Measurements from ENCODE around the gene CLASP1. TPM values are rescaled to one million over a fixed set of nuclear protein-coding genes. Genes with fewer than 3 reads are reported as not detected.

The CLASP1 gene
- total and polyA plus RNA-seq, 2 experiments from 2014 or later = 16.6 to 56.3 TPM

GRCh38 chr2:121431214-121431613, 218.0 kb downstream of the CLASP1 start:
- Histone ChIP-seq H3K4me1 (ENCODE audit: insufficient read depth) (no peaks in the 10 kb centered on the region), H3K79me2 (replicated peaks; ENCODE audit: insufficient read depth) (no peaks in the 10 kb centered on the region), H3K9me2 (ENCODE audit: insufficient read depth) (no peaks in the 10 kb centered on the region), H3K4me3 (no peak overlapping the region), H3K36me3 (ENCODE audit: insufficient read depth) (no peaks in the 10 kb centered on the region; the same call in 1 of the 2 replicates), H3K27me3 (ENCODE audit: insufficient read depth) (no peaks in the 10 kb centered on the region), H2AFZ (no peak overlapping the region), H3K27ac (ENCODE audit: low read depth) (no peak overlapping the region), H3K4me2 (no peak overlapping the region), H3F3A (replicated peaks; ENCODE audit: low read depth) (no peaks in the 10 kb centered on the region), H4K20me1 (replicated peaks; ENCODE audit: insufficient read depth) (no peaks in the 10 kb centered on the region)
- ATAC-seq (no peak), DNase-seq (ENCODE audit: low spot score) (no peak)
- Mint-ChIP-seq H3K4me3 (no peak overlapping the region), H3K4me1 (no peaks in the 10 kb centered on the region; the same call in 1 of the 3 replicates), H3K27me3 (ENCODE audit: insufficient read depth, low read depth, poor library complexity) (no peaks in the 10 kb centered on the region), H3K27ac (no peak overlapping the region), H3K36me3 (ENCODE audit: low read depth) (peaks cover 13% of the 10 kb centered on the region; the same call in 2 of the 3 replicates), H3K9me3 (no peaks in the 10 kb centered on the region)
- no peak for TF ChIP-seq NANOG (IDR thresholded peaks at IDR 0.05; ENCODE audit: borderline replicate concordance)
- TF ChIP-seq EZH2 (IDR thresholded peaks at IDR 0.05; ENCODE audit: low read depth, unreplicated experiment) = no peak
- TF ChIP-seq POLR2AphosphoS5 (IDR thresholded peaks at IDR 0.05; ENCODE audit: low read depth) = no peak
- TF ChIP-seq ZNF331 (CRISPR knock-in tag; IDR thresholded peaks at IDR 0.05; ENCODE audit: low read depth) = no peak
- TF ChIP-seq ETS1 (IDR thresholded peaks at IDR 0.05) = no peak
- no peak for TF ChIP-seq STAT1 (IDR thresholded peaks at IDR 0.05; ENCODE audit: unreplicated experiment)
- no peak for TF ChIP-seq EZH2phosphoT487 (IDR thresholded peaks at IDR 0.05; ENCODE audit: unreplicated experiment)
- TF ChIP-seq ZNF114 (CRISPR knock-in tag; IDR thresholded peaks at IDR 0.05) = no peak
- TF ChIP-seq JUNB (IDR thresholded peaks at IDR 0.05; ENCODE audit: unreplicated experiment) = no peak
- TF ChIP-seq REST (IDR thresholded peaks at IDR 0.05; ENCODE audit: unreplicated experiment) = no peak
- TF ChIP-seq ZNF462 (CRISPR knock-in tag; IDR thresholded peaks at IDR 0.05) = no peak
- TF ChIP-seq CREB1 (CRISPR knock-in tag; IDR thresholded peaks at IDR 0.05; ENCODE audit: low read depth) = no peak
- no peak for TF ChIP-seq CTCF (conservative IDR thresholded peaks at IDR 0.05; ENCODE audit: low read depth in 2 of 2)
